H1 (cell line): Measurements from ENCODE around the gene CTBP2. TPM values are rescaled to one million over a fixed set of nuclear protein-coding genes. Genes with fewer than 3 reads are reported as not detected.

Experiments
- CTCF ChIP-seq, 3 experiments: IDR thresholded peaks; 1 replicate in 2 of 3; 2 replicates in 1 of 3; pipeline versions ENCODE4 v1.5.1 to v1.6.1; 2011; ENCODE audit warnings: low read length in 3 of 3, mild to moderate bottlenecking in 3 of 3, inconsistent platforms in 2 of 3, low read depth in 1 of 3, moderate library complexity in 1 of 3; ENCODE audit not compliant: insufficient read depth in 1 of 3; ENCODE audit errors: control extremely low read depth in 1 of 3
- KDM4A ChIP-seq: IDR thresholded peaks from one replicate; pipeline ENCODE4 v1.7.1; 2012; ENCODE audit warnings: low read depth, mild to moderate bottlenecking, moderate library complexity, low read length, inconsistent platforms; ENCODE audit not compliant: severe bottlenecking
- MAFK ChIP-seq: IDR thresholded peaks from 2 replicates; pipeline ENCODE4 v1.6.1; 2012; ENCODE audit warnings: low read depth, mild to moderate bottlenecking, improper control_type of control experiment, low read length
- POLR2A ChIP-seq, 2 experiments: IDR thresholded peaks; 1 replicate in 1 of 2; 2 replicates in 1 of 2; pipeline ENCODE4 v1.6.1; 2011; ENCODE audit warnings: low read depth in 2 of 2, low read length in 2 of 2, mild to moderate bottlenecking in 2 of 2; ENCODE audit errors: control extremely low read depth in 1 of 2
- RAD21 ChIP-seq, 2 experiments: IDR thresholded peaks in 1 of 2; conservative IDR thresholded peaks in 1 of 2; 2 replicates each; pipeline ENCODE4 v1.6.1; 2011; ENCODE audit warnings: low read depth in 2 of 2, low read length in 2 of 2, improper control_type of control experiment in 1 of 2, inconsistent platforms in 1 of 2, mild to moderate bottlenecking in 1 of 2, moderate library complexity in 1 of 2
- SIRT6 ChIP-seq: IDR thresholded peaks from one replicate; pipeline ENCODE4 v1.7.1; 2012; ENCODE audit warnings: low read length, inconsistent platforms
- SUZ12 ChIP-seq: fragments of 200-600 bp; sonication (generic); IDR thresholded peaks from 2 replicates; pipeline ENCODE4 v1.6.1; 2012; ENCODE audit warnings: mild to moderate bottlenecking, inconsistent platforms, low read length, moderate library complexity, mixed read lengths
- ZNF274 ChIP-seq: IDR thresholded peaks from 2 replicates; pipeline ENCODE4 v1.7.0; 2012; ENCODE audit warnings: low read length, borderline replicate concordance; ENCODE audit errors: extremely low read depth
- polyA plus RNA-seq, 7 experiments: library from polyadenylated mRNA; depleted of rRNA in 3 of 7; stranded (reverse) in 5 of 7; unstranded in 2 of 7; fragments of >200 nt in 5 of 7; fragments of 200-250 nt in 2 of 7; gene quantifications; 1 replicate in 5 of 7; 2 replicates in 1 of 7; 4 replicates in 1 of 7; pipeline versions ENCODE4 v1.2.1 to v1.2.3, GENCODE V29; 2011 to 2013; ENCODE audit warnings: missing spikeins in 2 of 7, mixed read lengths in 2 of 7
- total RNA-seq: library from RNA; stranded (reverse); fragmentation: NEBNext Ultra II Directional; extraction: Animal tissue kit (Norgen Biotek cat#: 25700); gene quantifications from 2 replicates; pipeline ENCODE4 v1.2.1, GENCODE V29; 2021

The CTBP2 gene
- total and polyA plus RNA-seq, 2 of the 8 experiments (the other 6 are each of a cell fraction or from before 2014, with no cell fraction given): 208 to 221 TPM

- TF ChIP-seq RAD21 (IDR thresholded peaks at IDR 0.05 in 1 of 2, conservative IDR thresholded peaks at IDR 0.05 in 1 of 2; ENCODE audit: low read depth in 2 of 2, low read length in 2 of 2) (no peak), CTCF (IDR thresholded peaks at IDR 0.05; ENCODE audit: control extremely low read depth in 1 of 3, insufficient read depth in 1 of 3, low read depth in 1 of 3, low read length in 3 of 3) (no peak), KDM4A (no peak), SIRT6 (no peak), POLR2A (IDR thresholded peaks at IDR 0.05; ENCODE audit: control extremely low read depth in 1 of 2, low read depth in 2 of 2, low read length in 2 of 2) (no peak), SUZ12 (no peak), ZNF274 (no peak), MAFK (no peak)
- TF ChIP-seq, all 59 proteins: peak for 0
Observed at GRCh38 chr10:125149680-125150047, 10.7 kb downstream of the CTBP2 start (continued).
